Pancreas (tissue), 10 donors: ENCODE measurements around the gene RTKN. TPM values are rescaled to one million over a fixed set of nuclear protein-coding genes. Genes with fewer than 3 reads are reported as not detected.

Experiments
- ATAC-seq, 4 donors: fragments of 200-7000 bp; cut with Tn5 transposase; one replicate each; pipeline versions ENCODE4 v1.8.0 to v1.9.1; 2020; ENCODE audit warnings: mild to moderate bottlenecking in 4 of 4, moderate library complexity in 4 of 4
- DNase-seq, 6 donors: peaks; one replicate each; pipeline ENCODE4 v3.0.0-alpha.2; 2020
- FAIRE-seq: peaks from 2 replicates; lab custom pipeline; 2012; peaks lifted over from hg19 to GRCh38; lab: Jason Lieb, UNC
- H3K27ac ChIP-seq, 4 donors: fragments of 200-600 bp; sonication (generic); 1 replicate in 3 of 4; 2 replicates in 1 of 4; pipeline versions ENCODE4 v1.5.0 to v1.8.0; 2020
- H3K27me3 ChIP-seq, 4 donors: fragments of 200-600 bp; one replicate each; pipeline ENCODE4 v1.8.0; 2021
- H3K36me3 ChIP-seq, 3 donors: fragments of 200-600 bp; sonication (generic) in 1 of 3; one replicate each; pipeline versions ENCODE4 v1.5.0 to v1.8.0; 2020 to 2021
- H3K4me1 ChIP-seq, 3 donors: fragments of 200-600 bp; one replicate each; pipeline ENCODE4 v1.8.0; 2021
- H3K4me3 ChIP-seq, 4 donors: fragments of 200-600 bp; sonication (generic) in 2 of 4; one replicate each; pipeline versions ENCODE4 v1.5.0 to v1.8.0; 2020 to 2021
- H3K9me3 ChIP-seq, 4 donors: fragments of 200-600 bp; one replicate each; pipeline ENCODE4 v1.8.0; 2021
- WGBS, 2 donors: extraction: QIAGEN DNeasy Blood & Tissue Kit; methylation state at CpG; one replicate each; pipeline ENCODE4 v1.1.7; 2013; 5-methylcytosine and 5-hydroxymethylcytosine counted together
- intact Hi-C, 3 donors: fragments of 100-400 bp; cut with DNase I; formaldehyde crosslinking; loops; one replicate each; pipeline versions ENCODE4 v1.11.1 to v1.14.2; 2022
- polyA plus RNA-seq, 2 donors: library from polyadenylated mRNA; stranded (reverse); fragments of 200-250 nt; gene quantifications; one replicate each; pipeline ENCODE4 v1.2.3, GENCODE V29; 2013
- total RNA-seq, 6 donors: library from RNA; stranded (reverse); fragmentation: NEBNext Ultra II Directional in 4 of 6; extraction: Animal tissue kit (Norgen Biotek cat#: 25700) in 4 of 6; gene quantifications; one replicate each; pipeline versions ENCODE4 v1.2.1 to v1.2.4, GENCODE V29; 2021 to 2023
- TF ChIP-seq, protein P1 (sequence below), 4 donors: fragments of 200-600 bp; sonication (generic) in 3 of 4; IDR thresholded peaks; one replicate each; pipeline versions ENCODE4 v1.5.0 to v1.8.0; 2021; ENCODE audit warnings: antibody characterized with exemption in 4 of 4
- donor health status: healthy with polysubstance abuse.
- donor health status: DM: no; HTN: no; CAD: no; lungs with moderate emphysema.
- donor health status: DM: no; HTN: no; CAD: no.
- donor health status: control.
- donor health status: control.
- donor health status: Bipolar disorder and iron deficiency.
- donor health status: DM: yes; HTN: yes; CAD: no.
- donor health status: DM: no; HTN: no; CAD: no.
- donor health status: DM: no; HTN: no; CAD: no.
- donor health status: DM: yes; HTN: yes; CAD: no.

RTKN gene
- total and polyA plus RNA-seq, 8 donors: 20.7 to 63.7 (median 30.8) TPM

GRCh38 chr2:74420006-74420405 is 21.7 kb downstream of the RTKN start:
- Histone ChIP-seq H3K36me3 (no peaks in the 10 kb centered on the region), H3K9me3 (no peaks in the 10 kb centered on the region), H3K27ac (no peak overlapping the region), H3K4me1 (peaks cover 0 to 4% (median 0%) of the 10 kb centered on the region in 3 donors), H3K4me3 (no peak overlapping the region), H3K27me3 (no peaks in the 10 kb centered on the region)
- intact Hi-C loops: no loop called here
- no peak for DNase-seq
- 79 to 93% methylated on average over 2 of the region's 2 CpGs for WGBS, 2 donors
- no peak for ATAC-seq
- FAIRE-seq: no peak
- TF ChIP-seq, protein P1, sequence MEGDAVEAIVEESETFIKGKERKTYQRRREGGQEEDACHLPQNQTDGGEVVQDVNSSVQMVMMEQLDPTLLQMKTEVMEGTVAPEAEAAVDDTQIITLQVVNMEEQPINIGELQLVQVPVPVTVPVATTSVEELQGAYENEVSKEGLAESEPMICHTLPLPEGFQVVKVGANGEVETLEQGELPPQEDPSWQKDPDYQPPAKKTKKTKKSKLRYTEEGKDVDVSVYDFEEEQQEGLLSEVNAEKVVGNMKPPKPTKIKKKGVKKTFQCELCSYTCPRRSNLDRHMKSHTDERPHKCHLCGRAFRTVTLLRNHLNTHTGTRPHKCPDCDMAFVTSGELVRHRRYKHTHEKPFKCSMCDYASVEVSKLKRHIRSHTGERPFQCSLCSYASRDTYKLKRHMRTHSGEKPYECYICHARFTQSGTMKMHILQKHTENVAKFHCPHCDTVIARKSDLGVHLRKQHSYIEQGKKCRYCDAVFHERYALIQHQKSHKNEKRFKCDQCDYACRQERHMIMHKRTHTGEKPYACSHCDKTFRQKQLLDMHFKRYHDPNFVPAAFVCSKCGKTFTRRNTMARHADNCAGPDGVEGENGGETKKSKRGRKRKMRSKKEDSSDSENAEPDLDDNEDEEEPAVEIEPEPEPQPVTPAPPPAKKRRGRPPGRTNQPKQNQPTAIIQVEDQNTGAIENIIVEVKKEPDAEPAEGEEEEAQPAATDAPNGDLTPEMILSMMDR (IDR thresholded peaks at IDR 0.05): no peak

GRCh38 chr2:74419345-74419744 is 22.4 kb downstream of the RTKN start:
- WGBS, 2 donors: 84 to 94% methylated on average over 1 of the region's 1 CpG
- H3K36me3 ChIP-seq: no peaks in the 10 kb centered on the region
- H3K4me3 ChIP-seq: no peak overlapping the region
- H3K27ac ChIP-seq: no peak overlapping the region
- ATAC-seq (no peak), FAIRE-seq (no peak), DNase-seq (no peak)
- TF ChIP-seq, protein P1 (IDR thresholded peaks at IDR 0.05): no peak
- H3K4me1 ChIP-seq: peaks cover 0 to 4% (median 0%) of the 10 kb centered on the region in 3 donors
- H3K9me3 ChIP-seq: no peaks in the 10 kb centered on the region
- no peaks in the 10 kb centered on the region for H3K27me3 ChIP-seq
- intact Hi-C loops: no loop called here

GRCh38 chr2:74418312-74418711 is 23.4 kb downstream of the RTKN start:
- H3K36me3 ChIP-seq: no peaks in the 10 kb centered on the region
- 78 to 91% methylated on average over 27 of the region's 27 CpGs for WGBS, 2 donors
- H3K27ac ChIP-seq: no peak overlapping the region
- DNase-seq: no peak
- no peak for ATAC-seq
- H3K27me3 ChIP-seq: no peaks in the 10 kb centered on the region
- peaks cover 0 to 4% (median 0%) of the 10 kb centered on the region in 3 donors for H3K4me1 ChIP-seq
- no peak overlapping the region for H3K4me3 ChIP-seq
- FAIRE-seq: no peak
- TF ChIP-seq, protein P1 (IDR thresholded peaks at IDR 0.05): no peak
- no peaks in the 10 kb centered on the region for H3K9me3 ChIP-seq
- intact Hi-C loops: no loop called here

- TF ChIP-seq, protein P1 (IDR thresholded peaks at IDR 0.05): no peak
- Histone ChIP-seq H3K4me3 (no peak overlapping the region), H3K4me1 (peaks cover 0 to 4% (median 0%) of the 10 kb centered on the region in 3 donors), H3K27ac (no peak overlapping the region), H3K27me3 (no peaks in the 10 kb centered on the region), H3K36me3 (no peaks in the 10 kb centered on the region), H3K9me3 (no peaks in the 10 kb centered on the region)
- no peak for DNase-seq
- no peak for ATAC-seq
- no peak for FAIRE-seq
- WGBS, 2 donors: 75 to 84% methylated on average over 5 to 6 of the region's 6 CpGs
- intact Hi-C loops: no loop called here
These were observed 24.0 kb downstream of the RTKN start for GRCh38 chr2:74417763-74418162.

GRCh38 chr2:74417197-74417596 is 24.5 kb downstream of the RTKN start:
- Histone ChIP-seq H3K27ac (no peak overlapping the region), H3K4me1 (peaks cover 0 to 4% (median 0%) of the 10 kb centered on the region in 3 donors), H3K27me3 (no peaks in the 10 kb centered on the region), H3K4me3 (no peak overlapping the region), H3K36me3 (no peaks in the 10 kb centered on the region), H3K9me3 (no peaks in the 10 kb centered on the region)
- DNase-seq (no peak), FAIRE-seq (no peak), ATAC-seq (no peak)
- intact Hi-C loops: no loop called here
- TF ChIP-seq, protein P1 (IDR thresholded peaks at IDR 0.05): no peak
- 70 to 87% methylated on average over 3 of the region's 3 CpGs for WGBS, 2 donors
